Measurements from ENCODE around the gene FCRL6.

FCRL6 gene

DNA sequence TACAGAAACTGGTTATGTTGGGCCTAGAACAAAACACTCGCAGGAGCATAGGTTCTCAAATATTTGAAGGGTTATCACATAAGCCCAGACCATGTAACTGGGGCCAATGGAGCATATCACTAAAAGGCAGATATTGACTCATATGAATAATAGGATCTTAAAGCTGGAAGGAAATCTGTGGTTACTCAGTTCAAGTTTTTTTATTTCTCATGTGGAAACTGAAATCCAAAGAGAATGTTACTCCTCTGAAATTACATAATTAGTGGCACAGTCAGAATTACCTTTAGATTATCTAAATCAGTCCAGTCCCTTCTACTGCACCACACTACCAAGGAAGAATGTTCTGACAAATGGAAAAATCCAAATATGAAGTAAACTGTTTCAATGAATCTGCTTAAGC is 36.6 kb downstream of the FCRL6 start:
- no peak for DNase-seq

DNA sequence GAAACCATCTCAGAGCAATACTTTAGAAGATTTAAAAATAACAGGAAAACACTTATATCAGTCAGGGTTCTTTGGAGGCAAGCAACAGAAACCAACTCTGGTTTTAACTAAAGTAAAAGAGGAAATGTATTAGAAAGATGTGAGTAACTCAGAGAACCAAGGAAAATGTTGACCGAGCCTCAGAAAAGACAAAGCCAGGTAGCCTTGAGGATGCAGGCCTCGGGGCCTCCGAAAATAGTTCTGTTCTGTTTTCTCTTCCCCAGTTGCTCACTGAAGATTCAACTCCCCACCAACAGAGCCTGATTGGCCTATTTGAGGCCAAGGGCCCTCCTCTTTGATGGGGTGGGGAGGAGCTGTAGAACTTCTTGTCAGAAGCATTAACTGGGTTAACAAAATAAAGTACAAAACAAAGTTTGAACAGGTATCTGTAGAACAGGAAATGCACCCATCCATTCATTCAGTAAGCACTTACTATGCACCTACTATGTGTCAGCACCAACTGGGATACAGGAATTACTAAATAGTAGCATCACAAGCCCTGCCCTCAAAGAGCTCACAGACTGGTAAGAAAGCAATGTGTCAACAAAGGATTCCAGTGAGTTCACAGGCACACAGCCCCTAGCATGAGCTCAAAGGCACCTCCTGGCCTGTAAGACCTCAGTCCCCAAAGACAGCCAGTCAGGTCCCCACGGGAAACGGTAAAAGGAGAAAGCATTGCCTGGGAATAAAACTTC is 37.1 kb downstream of the FCRL6 start:
- no peak for DNase-seq

DNA sequence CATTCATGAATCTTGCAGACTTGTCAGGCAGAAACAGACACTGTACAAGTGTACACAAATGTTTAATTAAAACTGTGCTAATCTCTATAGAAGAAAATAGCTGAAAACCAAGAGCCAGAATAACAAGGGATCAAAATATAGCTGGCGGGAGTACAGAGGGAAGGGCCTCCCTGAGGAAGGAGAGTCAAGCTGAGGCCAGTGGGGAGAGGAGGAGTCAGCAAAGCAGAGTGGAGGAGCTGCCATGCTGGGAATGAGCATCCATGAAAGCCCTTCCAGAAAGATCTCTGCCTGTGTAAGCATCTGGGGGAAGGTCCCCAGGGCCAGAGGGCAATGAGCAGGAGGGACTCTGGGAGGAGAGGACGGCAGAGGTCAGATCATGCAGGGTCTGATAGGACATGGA is 39.6 kb downstream of the FCRL6 start:
- DNase-seq, result no peak

DNA sequence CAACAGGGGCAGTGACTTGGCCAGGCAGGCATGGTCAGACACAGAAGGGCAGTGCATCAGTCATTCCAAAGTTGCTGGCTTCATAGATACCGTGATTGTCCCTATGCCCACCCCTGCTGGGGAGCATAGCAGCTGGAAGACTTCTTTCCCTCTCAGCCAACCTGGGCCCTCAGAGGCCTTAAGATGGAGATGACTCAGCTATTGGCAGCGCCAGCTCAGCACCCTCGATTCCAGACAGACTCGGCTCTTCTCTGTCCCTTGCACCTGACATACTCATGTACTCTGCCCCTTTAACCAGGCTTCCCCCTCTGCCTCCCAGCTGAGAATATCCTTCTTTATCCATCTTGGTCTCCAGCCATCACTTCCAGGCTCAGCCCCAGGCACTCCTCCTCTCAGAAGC is 41.3 kb downstream of the FCRL6 start:
- DNase-seq, result no peak

DNA sequence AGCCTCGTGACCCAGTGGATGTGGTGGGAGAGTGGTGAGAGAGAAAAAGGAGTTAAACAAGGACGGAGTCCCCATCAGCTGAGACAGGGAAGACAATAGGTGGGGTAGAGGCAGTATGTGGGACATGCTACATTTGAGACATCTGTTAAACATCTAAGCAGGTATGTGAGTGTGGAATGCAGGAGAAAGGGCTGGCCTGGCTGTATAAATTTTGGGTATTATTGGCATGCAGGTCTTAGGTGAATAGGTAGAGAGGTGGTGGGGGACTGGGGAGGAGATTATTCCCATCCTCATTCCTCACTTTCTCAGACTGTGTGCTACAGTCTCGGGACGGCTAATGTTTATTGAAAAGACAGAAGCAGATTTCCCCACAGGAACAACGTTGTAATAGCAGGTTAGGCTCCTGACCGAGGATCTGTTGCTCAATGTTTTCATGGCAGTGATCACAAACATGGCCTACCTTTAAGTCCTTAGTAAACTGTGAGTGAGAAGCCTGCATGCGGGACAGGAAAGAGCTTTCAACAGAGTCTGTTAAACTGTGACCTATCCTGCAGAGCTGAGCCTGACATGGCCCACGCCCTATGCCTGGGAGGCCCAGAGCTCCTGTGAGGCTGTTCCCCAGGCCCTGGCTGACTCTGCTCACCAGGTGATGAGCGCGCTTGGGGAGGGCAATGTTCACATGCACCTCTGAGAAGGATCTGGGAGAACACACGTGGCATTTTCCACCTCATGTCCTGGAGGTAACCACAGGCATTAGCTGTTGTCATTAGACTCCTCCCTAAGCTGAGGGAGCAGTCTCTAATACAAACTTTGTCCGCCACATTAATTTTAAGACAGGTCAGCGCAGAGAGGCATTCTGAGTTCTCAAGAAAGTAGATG is 43.8 kb downstream of the FCRL6 start:
- no peak for DNase-seq

GRCh38 chr1:159847231-159847630 is 45.1 kb downstream of the FCRL6 start:
- DNase-seq, result no peak

- DNase-seq, result no peak
These were observed 46.2 kb downstream of the FCRL6 start for GRCh38 chr1:159848326-159848725.

GRCh38 chr1:159849626-159850366 is 47.6 kb downstream of the FCRL6 start:
- no peak for DNase-seq

- DNase-seq, result no peak
These were observed 49.2 kb downstream of the FCRL6 start for GRCh38 chr1:159851407-159851806.

- DNase-seq, result no peak
These were observed 51.4 kb downstream of the FCRL6 start for GRCh38 chr1:159853417-159854115.

DNA sequence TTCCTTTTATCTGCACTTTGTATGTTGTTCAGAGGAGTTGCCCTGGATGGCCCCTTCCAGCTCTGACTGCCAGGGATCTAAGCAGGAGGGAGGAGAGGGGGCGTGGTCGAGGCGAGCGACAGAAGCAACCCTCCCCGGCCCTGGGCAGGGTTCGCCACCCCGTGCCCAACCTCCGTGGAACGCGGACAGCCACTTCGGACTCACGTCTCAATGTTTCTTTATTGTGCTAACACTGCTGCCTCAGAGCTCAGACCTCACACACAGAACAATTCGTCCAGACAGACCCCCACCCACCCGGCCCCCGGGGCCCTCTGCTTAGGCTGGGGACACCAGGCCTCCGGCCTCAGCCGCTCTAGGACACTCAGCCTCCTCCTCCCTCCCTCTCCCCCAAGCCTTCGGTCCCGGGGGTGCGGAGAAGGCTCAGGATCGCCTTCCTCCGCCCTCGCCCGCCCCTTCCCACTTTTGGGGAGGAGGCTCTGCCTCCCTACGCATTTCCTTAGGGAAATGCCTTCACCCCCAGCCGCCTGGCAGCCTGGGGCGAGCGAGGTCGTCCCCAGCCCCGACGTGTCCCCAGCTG is 52.0 kb downstream of the FCRL6 start:
- no peak for DNase-seq

DNA sequence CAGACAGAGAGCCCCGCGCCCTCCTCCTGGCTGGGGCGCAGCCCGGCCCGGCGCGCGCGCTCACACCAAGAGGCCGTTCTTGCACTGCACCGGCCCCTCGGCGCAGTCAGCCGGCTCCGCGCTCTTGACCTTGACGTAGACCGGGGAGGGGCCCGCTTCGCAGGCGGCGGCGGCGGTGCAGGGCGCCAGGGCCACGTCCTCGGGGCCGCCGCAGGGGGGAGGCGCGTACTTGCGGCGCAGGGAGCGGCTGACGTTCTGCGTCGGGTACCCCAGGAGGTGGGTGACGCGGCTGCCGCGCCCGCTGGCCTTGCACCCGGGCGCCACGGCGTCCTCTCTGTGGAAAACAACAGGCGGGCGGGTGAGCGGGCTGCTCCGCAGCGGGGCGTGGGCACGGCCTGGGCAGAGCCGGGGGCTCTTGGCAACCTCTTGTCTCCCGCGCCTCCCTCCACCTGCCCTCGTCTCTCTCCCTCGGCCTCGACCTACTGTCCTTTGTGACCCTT is 52.6 kb downstream of the FCRL6 start:
- DNase-seq, result no peak

DNA sequence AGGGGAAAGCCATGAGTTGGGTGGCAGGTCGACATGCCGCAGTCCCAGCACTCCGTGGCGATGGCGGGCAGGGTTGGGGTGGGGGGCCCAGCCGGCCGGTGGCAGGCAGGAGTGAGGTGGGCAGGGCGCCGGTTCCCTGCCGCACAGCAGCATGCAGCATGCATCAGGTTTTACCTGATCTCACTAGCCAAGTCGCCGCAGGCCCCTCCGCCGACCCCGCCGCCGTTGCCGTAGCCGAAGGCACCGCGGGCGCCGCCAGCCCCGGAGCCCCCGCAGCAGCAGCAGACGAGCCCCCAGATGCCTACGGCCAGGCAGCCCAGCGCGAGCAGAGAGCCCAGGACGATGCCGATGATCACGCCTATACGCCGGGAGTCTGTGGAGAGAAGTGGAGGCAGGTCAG is 53.5 kb downstream of the FCRL6 start:
- no peak for DNase-seq

DNA sequence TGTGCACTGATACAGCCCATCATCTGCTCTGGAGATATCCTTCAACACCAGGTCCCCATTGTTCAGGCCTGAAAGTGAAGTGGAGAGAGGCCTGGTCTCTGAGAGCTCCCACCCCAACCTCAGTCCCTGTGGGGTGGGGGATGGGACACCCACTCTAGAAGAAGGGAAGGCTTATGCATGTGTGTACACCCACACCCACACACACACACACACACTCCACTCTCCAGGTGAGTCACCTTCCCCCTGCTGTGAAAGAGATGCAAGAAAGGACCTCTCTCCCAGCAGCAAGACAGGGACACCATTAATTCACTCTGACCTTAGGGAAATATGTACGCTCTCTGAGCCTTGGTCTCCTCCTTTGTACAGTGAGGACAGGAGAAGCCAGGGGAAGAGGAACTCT is 54.4 kb downstream of the FCRL6 start:
- no peak for DNase-seq

- DNase-seq, result no peak
These were observed 55.7 kb downstream of the FCRL6 start for GRCh38 chr1:159857889-159858288.

GRCh38 chr1:159859767-159860322 is 57.7 kb downstream of the FCRL6 start:
- DNase-seq, result no peak

GRCh38 chr1:159860456-159860855 is 58.3 kb downstream of the FCRL6 start:
- DNase-seq, result no peak

DNA sequence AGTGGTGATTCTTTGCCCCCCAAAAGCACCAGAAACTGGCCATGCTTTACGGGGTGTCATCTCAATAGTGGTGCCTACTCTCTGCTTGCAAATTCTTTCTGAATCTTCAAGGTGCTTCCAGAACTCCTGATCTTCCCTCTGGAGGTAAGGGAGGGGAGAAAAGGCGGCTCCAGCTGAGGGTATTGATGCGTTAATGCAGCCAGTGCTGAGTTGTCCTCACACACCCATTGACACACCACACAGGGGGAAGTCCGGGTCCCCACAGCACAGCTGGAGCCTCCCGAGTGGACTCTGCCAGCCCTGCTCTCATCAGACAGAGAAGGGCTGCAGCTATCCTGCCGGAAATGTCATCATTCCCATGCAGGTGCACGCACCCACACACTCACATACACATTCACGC is 59.1 kb downstream of the FCRL6 start:
- DNase-seq, result no peak

- DNase-seq, result no peak
These were observed 59.9 kb downstream of the FCRL6 start for GRCh38 chr1:159862031-159862430.

- no peak for DNase-seq
These were observed 60.4 kb downstream of the FCRL6 start, which contains the start of gene VSIG8 for GRCh38 chr1:159862557-159862956. Gene VSIG8 (minus strand): TSS chr1:159862657. CDS start chr1:159862521, 136 bp downstream.

DNA sequence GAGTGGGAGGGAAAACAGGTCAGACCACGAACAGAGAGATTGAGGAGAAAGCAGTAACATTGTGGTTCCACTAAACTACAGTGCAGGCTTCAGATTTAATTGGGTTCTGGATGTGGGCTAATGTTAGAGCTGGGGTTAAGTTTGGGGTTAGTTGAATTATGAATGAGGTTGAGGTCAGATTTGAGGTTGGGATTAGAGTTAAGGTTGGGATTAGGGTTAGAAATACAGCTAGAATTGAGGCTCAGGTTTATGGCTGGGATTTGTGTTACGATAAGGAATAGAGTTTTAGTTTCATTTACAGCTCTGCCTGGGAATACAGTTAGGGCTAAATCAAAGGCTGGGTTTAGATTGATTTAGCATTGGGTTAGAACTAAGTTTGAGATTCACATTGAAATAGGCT is 62.1 kb downstream of the FCRL6 start:
- DNase-seq, result no peak
